PC-9 (cell line): ENCODE data around the gene FUCA2.

Source experiments
- EZH2 ChIP-seq: fragments of 200-600 bp; sonication (generic); IDR thresholded peaks from 2 replicates; pipeline ENCODE4 v1.8.0; 2017; ENCODE audit warnings: antibody characterized with exemption, low read depth
- TF ChIP-seq, protein P1 (sequence below): fragments of 200-600 bp; sonication (generic); conservative IDR thresholded peaks from 2 replicates; pipeline ENCODE4 v1.6.1; 2017; ENCODE audit warnings: mixed run types, antibody characterized with exemption, mild to moderate bottlenecking, moderate library complexity

DNA sequence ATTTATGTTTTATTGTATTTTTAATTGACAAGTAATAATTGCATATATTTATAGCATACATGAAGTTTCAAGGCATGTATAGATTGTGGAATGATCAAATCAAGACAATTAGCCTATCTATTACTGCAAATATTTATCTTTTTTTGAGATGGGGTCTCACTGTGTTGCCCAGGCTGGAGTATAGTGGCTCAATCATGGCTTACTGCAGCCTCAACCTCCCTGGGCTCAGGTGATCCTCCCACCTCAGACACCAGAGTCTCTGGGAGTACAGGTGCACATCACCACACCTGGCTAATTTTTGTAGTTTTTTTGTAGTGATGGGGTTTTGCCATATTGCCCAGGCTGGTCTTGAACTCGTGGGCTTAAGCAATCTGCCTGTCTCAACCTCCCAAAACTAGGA lies 16.2 kb upstream of the FUCA2 start:
- TF ChIP-seq, protein P1, sequence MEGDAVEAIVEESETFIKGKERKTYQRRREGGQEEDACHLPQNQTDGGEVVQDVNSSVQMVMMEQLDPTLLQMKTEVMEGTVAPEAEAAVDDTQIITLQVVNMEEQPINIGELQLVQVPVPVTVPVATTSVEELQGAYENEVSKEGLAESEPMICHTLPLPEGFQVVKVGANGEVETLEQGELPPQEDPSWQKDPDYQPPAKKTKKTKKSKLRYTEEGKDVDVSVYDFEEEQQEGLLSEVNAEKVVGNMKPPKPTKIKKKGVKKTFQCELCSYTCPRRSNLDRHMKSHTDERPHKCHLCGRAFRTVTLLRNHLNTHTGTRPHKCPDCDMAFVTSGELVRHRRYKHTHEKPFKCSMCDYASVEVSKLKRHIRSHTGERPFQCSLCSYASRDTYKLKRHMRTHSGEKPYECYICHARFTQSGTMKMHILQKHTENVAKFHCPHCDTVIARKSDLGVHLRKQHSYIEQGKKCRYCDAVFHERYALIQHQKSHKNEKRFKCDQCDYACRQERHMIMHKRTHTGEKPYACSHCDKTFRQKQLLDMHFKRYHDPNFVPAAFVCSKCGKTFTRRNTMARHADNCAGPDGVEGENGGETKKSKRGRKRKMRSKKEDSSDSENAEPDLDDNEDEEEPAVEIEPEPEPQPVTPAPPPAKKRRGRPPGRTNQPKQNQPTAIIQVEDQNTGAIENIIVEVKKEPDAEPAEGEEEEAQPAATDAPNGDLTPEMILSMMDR, result no peak
- no peak for TF ChIP-seq EZH2
